Hepatocyte (in vitro differentiated cells): Measurements from ENCODE around the gene STK40. TPM values are rescaled to one million over a fixed set of nuclear protein-coding genes. Genes with fewer than 3 reads are reported as not detected.

ENCODE experiments used
- DNase-seq: peaks from one replicate; pipeline ENCODE4 v3.0.0-alpha.2; 2016; ENCODE audit warnings: low spot score
- H2AFZ ChIP-seq: fragments of 200-600 bp; sonication (generic); 2 replicates; pipeline ENCODE4 v1.6.0; 2016; ENCODE audit warnings: antibody characterized with exemption, mild to moderate bottlenecking
- H3K27ac ChIP-seq: fragments of 200-600 bp; sonication (generic); 2 replicates; pipeline ENCODE4 v1.5.1; 2016; ENCODE audit warnings: mild to moderate bottlenecking
- H3K27me3 ChIP-seq: fragments of 200-600 bp; sonication (generic); 2 replicates; pipeline ENCODE4 v1.6.1; 2016
- H3K36me3 ChIP-seq: fragments of 200-600 bp; sonication (generic); replicated peaks from 2 replicates; pipeline ENCODE4 v1.5.1; 2016; ENCODE audit warnings: low read depth; ENCODE audit not compliant: insufficient read depth
- H3K4me1 ChIP-seq: fragments of 200-600 bp; sonication (generic); 2 replicates; pipeline ENCODE4 v1.5.1; 2016; ENCODE audit warnings: mild to moderate bottlenecking, moderate library complexity; ENCODE audit not compliant: insufficient read depth
- H3K4me2 ChIP-seq: fragments of 200-600 bp; sonication (generic); 2 replicates; pipeline ENCODE4 v1.6.0; 2016
- H3K4me3 ChIP-seq: fragments of 200-600 bp; sonication (generic); 2 replicates; pipeline ENCODE4 v1.5.1; 2016; ENCODE audit warnings: mild to moderate bottlenecking
- H3K79me2 ChIP-seq: fragments of 200-600 bp; sonication (generic); 2 replicates; pipeline ENCODE4 v1.6.0; 2017; ENCODE audit warnings: mild to moderate bottlenecking
- H3K9me2 ChIP-seq: fragments of 200-600 bp; sonication (generic); replicated peaks from 2 replicates; pipeline ENCODE4 v1.6.0; 2017; ENCODE audit warnings: mild to moderate bottlenecking; ENCODE audit not compliant: insufficient read depth
- H3K9me3 ChIP-seq: fragments of 200-600 bp; sonication (generic); 2 replicates; pipeline ENCODE4 v1.5.1; 2016; ENCODE audit warnings: low read depth, mild to moderate bottlenecking
- H4K20me1 ChIP-seq: fragments of 200-600 bp; sonication (generic); 2 replicates; pipeline ENCODE4 v1.6.0; 2016; ENCODE audit warnings: mild to moderate bottlenecking; ENCODE audit not compliant: insufficient read depth, poor library complexity, severe bottlenecking
- CTCF ChIP-seq: fragments of 200-600 bp; sonication (generic); IDR thresholded peaks from 2 replicates; pipeline ENCODE4 v1.5.1; 2016; ENCODE audit warnings: antibody characterized with exemption, mild to moderate bottlenecking; ENCODE audit not compliant: poor library complexity
- EZH2 ChIP-seq: fragments of 200-600 bp; sonication (generic); IDR thresholded peaks from 2 replicates; pipeline ENCODE4 v1.6.1; 2016; ENCODE audit warnings: antibody characterized with exemption, mild to moderate bottlenecking, borderline replicate concordance
- EZH2phosphoT487 ChIP-seq: fragments of 200-600 bp; sonication (generic); IDR thresholded peaks from one replicate; pipeline ENCODE4 v1.6.1; 2018; ENCODE audit warnings: antibody characterized with exemption, mild to moderate bottlenecking, low read depth, moderate library complexity; ENCODE audit not compliant: unreplicated experiment, severe bottlenecking
- WGBS: methylation state at CpG from one replicate; pipeline ENCODE4 v1.1.6; 2016; ENCODE audit warnings: low lambda C conversion rate; ENCODE audit errors: missing lambda C conversion rate; 5-methylcytosine and 5-hydroxymethylcytosine counted together
- polyA plus RNA-seq: library from polyadenylated mRNA; unstranded; fragments of >200 nt; fragmentation: Nextera tagmentation; extraction: Ambion mirVana; gene quantifications from 2 replicates; pipeline ENCODE4 v1.2.1, GENCODE V29; 2016
- total RNA-seq: library from RNA; depleted of rRNA; stranded (reverse); fragments of >200 nt; gene quantifications from 2 replicates; pipeline ENCODE4 v1.2.3, GENCODE V29; 2014

STK40 gene
- total and polyA plus RNA-seq, 2 experiments from 2014 or later: 30.7 to 56.3 TPM

- no peaks in the 10 kb centered on the region for H3K9me3 ChIP-seq
- peaks cover 10% of the 10 kb centered on the region for H3K4me1 ChIP-seq
- H3K27ac ChIP-seq: no peak overlapping the region
- H3K79me2 ChIP-seq: no peaks in the 10 kb centered on the region
- no peak for TF ChIP-seq EZH2
- no peak for TF ChIP-seq CTCF
- TF ChIP-seq EZH2phosphoT487: no peak
- WGBS: 89% methylated on average over 15 of the region's 15 CpGs
- no peak overlapping the region for H2AFZ ChIP-seq
- DNase-seq: no peak
- no peaks in the 10 kb centered on the region for H4K20me1 ChIP-seq
- H3K9me2 ChIP-seq: no peaks in the 10 kb centered on the region
- H3K4me3 ChIP-seq: no peak overlapping the region
- H3K36me3 ChIP-seq: no peaks in the 10 kb centered on the region
- no peak overlapping the region for H3K4me2 ChIP-seq
- H3K27me3 ChIP-seq: no peaks in the 10 kb centered on the region
These were observed 54.8 kb downstream of the STK40 start for GRCh38 chr1:36330940-36331339.

- H3K4me3 ChIP-seq: no peak overlapping the region
- H3K79me2 ChIP-seq: no peaks in the 10 kb centered on the region
- no peak overlapping the region for H3K4me2 ChIP-seq
- TF ChIP-seq EZH2phosphoT487 (no peak), EZH2 (no peak), CTCF (no peak)
- no peaks in the 10 kb centered on the region for H3K9me2 ChIP-seq
- DNase-seq: no peak
- 91% methylated on average over 9 of the region's 9 CpGs for WGBS
- H4K20me1 ChIP-seq: no peaks in the 10 kb centered on the region
- no peak overlapping the region for H2AFZ ChIP-seq
- peaks cover 14% of the 10 kb centered on the region for H3K4me1 ChIP-seq
- H3K9me3 ChIP-seq: no peaks in the 10 kb centered on the region
- H3K27ac ChIP-seq: no peak overlapping the region
- H3K36me3 ChIP-seq: no peaks in the 10 kb centered on the region
- no peaks in the 10 kb centered on the region for H3K27me3 ChIP-seq
These were observed 55.9 kb downstream of the STK40 start for GRCh38 chr1:36329817-36330216.

- H3K4me2 ChIP-seq: no peak overlapping the region
- 72% methylated on average over 6 of the region's 6 CpGs for WGBS
- TF ChIP-seq CTCF (no peak), EZH2phosphoT487 (no peak), EZH2 (no peak)
These were observed 57.0 kb downstream of the STK40 start for GRCh38 chr1:36328713-36329112.

GRCh38 chr1:36328088-36328480 is 57.6 kb downstream of the STK40 start:
- Histone ChIP-seq H3K36me3 (no peaks in the 10 kb centered on the region), H3K4me3 (no peak overlapping the region), H3K4me1 (peaks cover 26% of the 10 kb centered on the region), H3K9me2 (no peaks in the 10 kb centered on the region), H2AFZ (no peak overlapping the region), H4K20me1 (no peaks in the 10 kb centered on the region), H3K79me2 (no peaks in the 10 kb centered on the region), H3K4me2 (no peak overlapping the region), H3K27ac (no peak overlapping the region), H3K27me3 (no peaks in the 10 kb centered on the region), H3K9me3 (no peaks in the 10 kb centered on the region)
- DNase-seq: no peak
- 87% methylated on average over 6 of the region's 6 CpGs for WGBS
- TF ChIP-seq EZH2 (no peak), EZH2phosphoT487 (no peak), CTCF (no peak)

More at GRCh38 chr1:36328713-36329112, 57.0 kb downstream of the STK40 start:
- Histone ChIP-seq H3K4me3 (no peak overlapping the region), H3K79me2 (no peaks in the 10 kb centered on the region), H3K4me1 (peaks cover 26% of the 10 kb centered on the region), H3K36me3 (no peaks in the 10 kb centered on the region), H4K20me1 (no peaks in the 10 kb centered on the region), H2AFZ (no peak overlapping the region), H3K27ac (no peak overlapping the region), H3K9me3 (no peaks in the 10 kb centered on the region), H3K9me2 (no peaks in the 10 kb centered on the region), H3K27me3 (no peaks in the 10 kb centered on the region)
- no peak for DNase-seq
